ENCODE measurements around the gene PSMD12. TPM values are rescaled to one million over a fixed set of nuclear protein-coding genes. Genes with fewer than 3 reads are reported as not detected.
"Not testable (repeated sequence)": the region's sequence is repeated elsewhere in the genome, so short reads cannot be mapped to it uniquely, and the experiment has no call there.

Gene PSMD12
- total and polyA plus RNA-seq, 2 donors from 2014 or later: 26.0 to 46.0 TPM

DNA sequence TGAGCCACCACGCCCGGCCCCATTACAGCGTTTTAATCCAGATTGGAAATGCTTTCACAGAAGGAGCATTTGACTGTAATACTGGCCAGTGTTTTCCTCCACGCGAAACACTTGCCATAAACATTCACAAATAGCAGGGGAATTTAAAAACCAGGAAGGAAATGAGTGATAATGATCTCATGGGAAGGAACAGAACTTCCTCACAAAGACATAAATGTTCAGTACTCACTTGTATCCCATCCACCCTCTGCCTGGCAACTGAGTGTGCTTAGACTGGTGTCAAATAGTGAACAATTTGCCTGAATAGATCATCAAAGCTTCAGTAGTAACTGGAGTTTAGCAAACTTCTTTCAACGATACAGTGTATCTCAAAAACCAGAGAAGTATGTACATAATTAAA, 54.1 kb downstream of the PSMD12 start:
- H3K27me3 ChIP-seq (ENCODE audit: control insufficient read depth, insufficient read depth, low read length): no peaks in the 10 kb centered on the region
- H3K9ac ChIP-seq (ENCODE audit: low read length in 3 of 3): no peak overlapping the region
- TF ChIP-seq, protein P1, sequence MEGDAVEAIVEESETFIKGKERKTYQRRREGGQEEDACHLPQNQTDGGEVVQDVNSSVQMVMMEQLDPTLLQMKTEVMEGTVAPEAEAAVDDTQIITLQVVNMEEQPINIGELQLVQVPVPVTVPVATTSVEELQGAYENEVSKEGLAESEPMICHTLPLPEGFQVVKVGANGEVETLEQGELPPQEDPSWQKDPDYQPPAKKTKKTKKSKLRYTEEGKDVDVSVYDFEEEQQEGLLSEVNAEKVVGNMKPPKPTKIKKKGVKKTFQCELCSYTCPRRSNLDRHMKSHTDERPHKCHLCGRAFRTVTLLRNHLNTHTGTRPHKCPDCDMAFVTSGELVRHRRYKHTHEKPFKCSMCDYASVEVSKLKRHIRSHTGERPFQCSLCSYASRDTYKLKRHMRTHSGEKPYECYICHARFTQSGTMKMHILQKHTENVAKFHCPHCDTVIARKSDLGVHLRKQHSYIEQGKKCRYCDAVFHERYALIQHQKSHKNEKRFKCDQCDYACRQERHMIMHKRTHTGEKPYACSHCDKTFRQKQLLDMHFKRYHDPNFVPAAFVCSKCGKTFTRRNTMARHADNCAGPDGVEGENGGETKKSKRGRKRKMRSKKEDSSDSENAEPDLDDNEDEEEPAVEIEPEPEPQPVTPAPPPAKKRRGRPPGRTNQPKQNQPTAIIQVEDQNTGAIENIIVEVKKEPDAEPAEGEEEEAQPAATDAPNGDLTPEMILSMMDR (IDR thresholded peaks at IDR 0.05; ENCODE audit: borderline replicate concordance, extremely low read depth, insufficient read depth): no peak
- no peak overlapping the region for H3K27ac ChIP-seq (ENCODE audit: low read depth in 2 of 2, low read length in 2 of 2)
- DNase-seq (peak in 1 of 5 donors; percentile 15), FAIRE-seq (no peak)
- no peaks in the 10 kb centered on the region for H3K36me3 ChIP-seq (ENCODE audit: control insufficient read depth in 2 of 3, insufficient read depth in 3 of 3, low read length in 3 of 3)
- no peaks in the 10 kb centered on the region for H3K9me3 ChIP-seq (ENCODE audit: control insufficient read depth in 2 of 3, insufficient read depth in 1 of 3, low read length in 3 of 3)
- H3K4me3 ChIP-seq (ENCODE audit: low read length in 3 of 3): no peak overlapping the region
- no peaks in the 10 kb centered on the region for H3K4me1 ChIP-seq (ENCODE audit: control insufficient read depth in 2 of 3, insufficient read depth in 2 of 3, low read depth in 1 of 3, low read length in 3 of 3)
- intact Hi-C loops (cut with DNase I): no loop called here

DNA sequence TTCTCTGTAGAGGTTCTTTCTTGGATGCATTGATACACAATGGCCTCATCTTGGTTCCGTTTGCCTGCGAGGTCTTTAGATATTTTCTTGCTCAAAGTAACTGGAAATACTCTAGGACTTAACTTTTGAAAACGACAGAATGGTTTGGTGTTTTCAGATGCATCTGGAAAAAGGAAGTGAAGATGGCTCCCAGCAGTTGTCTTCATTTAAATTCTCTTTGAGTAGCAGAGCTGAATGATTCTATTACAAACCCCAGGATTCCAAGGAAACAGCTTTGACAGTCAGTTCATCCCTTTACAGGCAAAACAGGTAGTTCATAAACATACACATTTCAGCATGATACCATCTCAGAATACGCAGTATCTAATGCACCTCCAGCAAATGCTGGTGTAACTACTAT, 54.8 kb downstream of the PSMD12 start:
- intact Hi-C loops (cut with DNase I): no loop called here
- DNase-seq (no peak), FAIRE-seq (no peak)
- no peaks in the 10 kb centered on the region for H3K9me3 ChIP-seq (ENCODE audit: control insufficient read depth in 2 of 3, insufficient read depth in 1 of 3, low read length in 3 of 3)
- no peak overlapping the region for H3K27ac ChIP-seq (ENCODE audit: low read depth in 2 of 2, low read length in 2 of 2)
- no peaks in the 10 kb centered on the region for H3K36me3 ChIP-seq (ENCODE audit: control insufficient read depth in 2 of 3, insufficient read depth in 3 of 3, low read length in 3 of 3)
- H3K27me3 ChIP-seq (ENCODE audit: control insufficient read depth, insufficient read depth, low read length): no peaks in the 10 kb centered on the region
- H3K4me3 ChIP-seq (ENCODE audit: low read length in 3 of 3): no peak overlapping the region
- no peak overlapping the region for H3K9ac ChIP-seq (ENCODE audit: low read length in 3 of 3)
- TF ChIP-seq, protein P1 (IDR thresholded peaks at IDR 0.05; ENCODE audit: borderline replicate concordance, extremely low read depth, insufficient read depth): no peak
- no peaks in the 10 kb centered on the region for H3K4me1 ChIP-seq (ENCODE audit: control insufficient read depth in 2 of 3, insufficient read depth in 2 of 3, low read depth in 1 of 3, low read length in 3 of 3)

DNA sequence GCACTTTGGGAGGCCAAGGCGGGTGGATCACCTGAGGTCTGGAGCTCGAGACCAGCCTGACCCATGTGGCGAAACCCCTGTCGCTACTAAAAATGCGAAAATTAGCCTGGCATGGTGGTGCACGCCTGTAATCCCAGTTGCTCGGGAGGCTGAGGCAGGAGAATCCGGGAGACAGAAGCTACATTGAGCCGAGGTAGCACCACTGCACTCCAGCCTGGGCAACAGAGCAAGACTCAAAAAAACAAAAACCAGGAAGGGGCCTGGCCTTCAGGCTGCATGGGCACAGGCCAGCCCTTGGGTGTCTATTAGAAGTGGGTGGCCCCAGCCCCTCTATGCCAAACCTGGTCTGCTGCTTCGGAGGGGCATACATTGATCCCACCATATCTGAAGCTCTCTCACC, 56.0 kb downstream of the PSMD12 start:
- FAIRE-seq: no peak
- H3K4me3 ChIP-seq (ENCODE audit: low read length in 3 of 3): no peak overlapping the region
- TF ChIP-seq, protein P1 (IDR thresholded peaks at IDR 0.05; ENCODE audit: borderline replicate concordance, extremely low read depth, insufficient read depth): no peak

DNA sequence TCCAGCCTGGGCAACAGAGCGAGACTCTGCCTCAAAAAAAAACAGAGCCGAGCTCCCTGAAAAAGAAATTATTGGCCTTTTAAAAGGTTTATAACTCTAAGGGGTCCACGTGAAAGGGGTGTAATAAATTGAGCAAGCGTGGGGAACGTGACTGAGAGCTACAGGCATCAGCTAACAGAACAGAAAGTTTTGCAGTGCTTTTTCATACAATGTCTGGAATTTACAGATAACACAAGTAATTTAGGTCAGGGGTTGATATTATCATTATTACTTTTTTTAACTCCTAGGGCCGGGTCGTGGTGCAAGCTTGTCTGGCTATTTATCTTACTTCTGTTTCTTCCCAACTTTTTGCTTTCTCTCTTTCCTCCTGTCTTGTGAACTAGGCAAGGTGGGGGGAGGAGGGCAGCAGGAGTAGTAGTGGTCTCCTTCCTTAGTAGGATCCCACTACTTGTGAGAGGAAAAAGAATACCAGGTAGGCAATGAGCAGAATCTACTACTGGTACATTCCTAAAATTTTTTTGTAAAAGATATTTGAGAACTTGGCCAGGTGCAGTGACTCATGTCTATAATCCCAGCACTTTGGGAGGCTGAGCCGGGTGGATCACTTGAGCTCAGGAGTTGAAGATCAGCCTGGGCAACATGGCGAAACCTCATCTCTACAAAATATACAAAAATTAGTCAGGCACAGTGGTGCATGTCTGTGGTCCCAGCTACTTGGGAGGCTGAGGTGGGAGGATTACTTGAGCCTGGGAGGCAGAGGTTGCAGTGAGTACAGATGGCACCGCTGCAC, 60.7 kb downstream of the PSMD12 start:
- H3K36me3 ChIP-seq (ENCODE audit: control insufficient read depth in 2 of 3, insufficient read depth in 3 of 3, low read length in 3 of 3); FAIRE-seq; H3K4me1 ChIP-seq (ENCODE audit: control insufficient read depth in 2 of 3, insufficient read depth in 2 of 3, low read depth in 1 of 3, low read length in 3 of 3); DNase-seq; H3K27me3 ChIP-seq (ENCODE audit: control insufficient read depth, insufficient read depth, low read length); H3K9me3 ChIP-seq (ENCODE audit: control insufficient read depth in 2 of 3, insufficient read depth in 1 of 3, low read length in 3 of 3); H3K27ac ChIP-seq (ENCODE audit: low read depth in 2 of 2, low read length in 2 of 2); H3K4me3 ChIP-seq (ENCODE audit: low read length in 3 of 3); H3K9ac ChIP-seq (ENCODE audit: low read length in 3 of 3); intact Hi-C loops (cut with DNase I): not testable (repeated sequence)

More for the DNA sequence above, 56.0 kb downstream of the PSMD12 start:
- H3K9ac ChIP-seq (ENCODE audit: low read length in 3 of 3): no peak overlapping the region
- no peaks in the 10 kb centered on the region for H3K4me1 ChIP-seq (ENCODE audit: control insufficient read depth in 2 of 3, insufficient read depth in 2 of 3, low read depth in 1 of 3, low read length in 3 of 3)
- no peaks in the 10 kb centered on the region for H3K9me3 ChIP-seq (ENCODE audit: control insufficient read depth in 2 of 3, insufficient read depth in 1 of 3, low read length in 3 of 3)
- H3K27ac ChIP-seq (ENCODE audit: low read depth in 2 of 2, low read length in 2 of 2): no peak overlapping the region
- no peaks in the 10 kb centered on the region for H3K27me3 ChIP-seq (ENCODE audit: control insufficient read depth, insufficient read depth, low read length)
- H3K36me3 ChIP-seq (ENCODE audit: control insufficient read depth in 2 of 3, insufficient read depth in 3 of 3, low read length in 3 of 3): no peaks in the 10 kb centered on the region
- intact Hi-C loops (cut with DNase I): no loop called here
- no peak for DNase-seq
